HepG2 (cell line): ENCODE data around the gene INF2.

Source experiments
- ARNT ChIP-seq: fragments of 450-650 bp; IDR thresholded peaks from 2 replicates; pipeline ENCODE4 v1.6.1; 2017
- CTCF ChIP-seq: sonication (generic); formaldehyde crosslinking; IDR thresholded peaks from 2 replicates; pipeline ENCODE4 v1.5.0; 2020; ENCODE audit warnings: mild to moderate bottlenecking, missing genetic modification reagents, moderate library complexity
- EP300 ChIP-seq, 3 experiments: sonication (generic) in 1 of 3; formaldehyde crosslinking in 1 of 3; IDR thresholded peaks; 2 replicates each; pipeline versions ENCODE4 v1.5.1 to v1.6.1; 2011 to 2020; ENCODE audit warnings: low read depth in 2 of 3, low read length in 2 of 3, borderline replicate concordance in 1 of 3, improper control_type of control experiment in 1 of 3, mild to moderate bottlenecking in 1 of 3, missing genetic modification reagents in 1 of 3, moderate library complexity in 1 of 3
- KLF6 ChIP-seq: IDR thresholded peaks from 2 replicates; pipeline ENCODE4 v1.8.0; 2016; ENCODE audit warnings: missing biosample characterization, missing genetic modification reagents
- MBNL3 ChIP-seq: fragments of 250-450 bp; sonication (Bioruptor Pico); conservative IDR thresholded peaks from 2 replicates; pipeline ENCODE4 v1.8.0; 2022; ENCODE audit warnings: mild to moderate bottlenecking, inconsistent platforms
- NONO ChIP-seq, 2 experiments: fragments of 450-650 bp in 1 of 2; sonication (generic) in 1 of 2; formaldehyde crosslinking in 1 of 2; IDR thresholded peaks in 1 of 2; conservative IDR thresholded peaks in 1 of 2; 2 replicates each; pipeline versions ENCODE4 v1.6.1 to v1.8.0; 2017 to 2022; ENCODE audit warnings: mild to moderate bottlenecking in 1 of 2, missing genetic modification reagents in 1 of 2, moderate library complexity in 1 of 2
- USF2 ChIP-seq, 2 experiments: sonication (generic) in 1 of 2; formaldehyde crosslinking in 1 of 2; IDR thresholded peaks; 2 replicates each; pipeline versions ENCODE4 v1.5.1 to v1.6.1; 2011 to 2020; ENCODE audit warnings: borderline replicate concordance in 1 of 2, low read depth in 1 of 2, low read length in 1 of 2, mild to moderate bottlenecking in 1 of 2, missing genetic modification reagents in 1 of 2, moderate library complexity in 1 of 2
- ZBTB20 ChIP-seq: sonication (generic); formaldehyde crosslinking; IDR thresholded peaks from 2 replicates; pipeline ENCODE4 v1.8.1; 2023; ENCODE audit warnings: missing genetic modification reagents, low read depth, mild to moderate bottlenecking, borderline replicate concordance
- ZNF274 ChIP-seq: sonication (generic); formaldehyde crosslinking; IDR thresholded peaks from 2 replicates; pipeline ENCODE4 v1.5.1; 2020; ENCODE audit warnings: mild to moderate bottlenecking, missing genetic modification reagents
- TF ChIP-seq, protein P1 (sequence below): sonication (generic); formaldehyde crosslinking; IDR thresholded peaks from 2 replicates; pipeline ENCODE4 v1.4.0; 2020; ENCODE audit warnings: mild to moderate bottlenecking, missing genetic modification reagents
- TF ChIP-seq, protein P2 (sequence below): sonication (generic); formaldehyde crosslinking; IDR thresholded peaks from 2 replicates; pipeline ENCODE4 v1.4.0; 2020; ENCODE audit warnings: missing genetic modification reagents, borderline replicate concordance
- TF ChIP-seq, protein P3 (sequence below): sonication (generic); formaldehyde crosslinking; IDR thresholded peaks from 2 replicates; pipeline ENCODE4 v1.9.0; 2022; ENCODE audit warnings: missing genetic modification reagents, mild to moderate bottlenecking, borderline replicate concordance

- TF ChIP-seq ARNT (no peak), MBNL3 (CRISPR knock-in tag) (no peak), CTCF (peak; percentile 95), EP300 (IDR thresholded peaks at IDR 0.05; ENCODE audit: low read depth in 2 of 2, low read length in 2 of 2) (peak in 1 of 2 experiments; percentile 32; a peak in 2 of 4 replicates), EP300 (CRISPR knock-in tag; IDR thresholded peaks at IDR 0.05; ENCODE audit: borderline replicate concordance) (no peak), ZBTB20 (CRISPR knock-in tag) (peak; percentile 3; the same call in 1 of the 2 replicates), USF2 (IDR thresholded peaks at IDR 0.05; ENCODE audit: low read depth, low read length) (no peak), USF2 (CRISPR knock-in tag; IDR thresholded peaks at IDR 0.05; ENCODE audit: borderline replicate concordance) (peak; percentile 78), KLF6 (no peak), ZNF274 (CRISPR knock-in tag) (0 out of 2 replicates have a peak, but pooled peaks have one; percentile 40), NONO (IDR thresholded peaks at IDR 0.05) (no peak), NONO (CRISPR knock-in tag; conservative IDR thresholded peaks at IDR 0.05) (peak; percentile 85)
- TF ChIP-seq, protein P1, sequence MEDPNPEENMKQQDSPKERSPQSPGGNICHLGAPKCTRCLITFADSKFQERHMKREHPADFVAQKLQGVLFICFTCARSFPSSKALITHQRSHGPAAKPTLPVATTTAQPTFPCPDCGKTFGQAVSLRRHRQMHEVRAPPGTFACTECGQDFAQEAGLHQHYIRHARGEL (CRISPR knock-in tag), result no peak
- TF ChIP-seq, protein P2, sequence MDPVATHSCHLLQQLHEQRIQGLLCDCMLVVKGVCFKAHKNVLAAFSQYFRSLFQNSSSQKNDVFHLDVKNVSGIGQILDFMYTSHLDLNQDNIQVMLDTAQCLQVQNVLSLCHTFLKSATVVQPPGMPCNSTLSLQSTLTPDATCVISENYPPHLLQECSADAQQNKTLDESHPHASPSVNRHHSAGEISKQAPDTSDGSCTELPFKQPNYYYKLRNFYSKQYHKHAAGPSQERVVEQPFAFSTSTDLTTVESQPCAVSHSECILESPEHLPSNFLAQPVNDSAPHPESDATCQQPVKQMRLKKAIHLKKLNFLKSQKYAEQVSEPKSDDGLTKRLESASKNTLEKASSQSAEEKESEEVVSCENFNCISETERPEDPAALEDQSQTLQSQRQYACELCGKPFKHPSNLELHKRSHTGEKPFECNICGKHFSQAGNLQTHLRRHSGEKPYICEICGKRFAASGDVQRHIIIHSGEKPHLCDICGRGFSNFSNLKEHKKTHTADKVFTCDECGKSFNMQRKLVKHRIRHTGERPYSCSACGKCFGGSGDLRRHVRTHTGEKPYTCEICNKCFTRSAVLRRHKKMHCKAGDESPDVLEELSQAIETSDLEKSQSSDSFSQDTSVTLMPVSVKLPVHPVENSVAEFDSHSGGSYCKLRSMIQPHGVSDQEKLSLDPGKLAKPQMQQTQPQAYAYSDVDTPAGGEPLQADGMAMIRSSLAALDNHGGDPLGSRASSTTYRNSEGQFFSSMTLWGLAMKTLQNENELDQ (CRISPR knock-in tag), result no peak
- TF ChIP-seq, protein P3, sequence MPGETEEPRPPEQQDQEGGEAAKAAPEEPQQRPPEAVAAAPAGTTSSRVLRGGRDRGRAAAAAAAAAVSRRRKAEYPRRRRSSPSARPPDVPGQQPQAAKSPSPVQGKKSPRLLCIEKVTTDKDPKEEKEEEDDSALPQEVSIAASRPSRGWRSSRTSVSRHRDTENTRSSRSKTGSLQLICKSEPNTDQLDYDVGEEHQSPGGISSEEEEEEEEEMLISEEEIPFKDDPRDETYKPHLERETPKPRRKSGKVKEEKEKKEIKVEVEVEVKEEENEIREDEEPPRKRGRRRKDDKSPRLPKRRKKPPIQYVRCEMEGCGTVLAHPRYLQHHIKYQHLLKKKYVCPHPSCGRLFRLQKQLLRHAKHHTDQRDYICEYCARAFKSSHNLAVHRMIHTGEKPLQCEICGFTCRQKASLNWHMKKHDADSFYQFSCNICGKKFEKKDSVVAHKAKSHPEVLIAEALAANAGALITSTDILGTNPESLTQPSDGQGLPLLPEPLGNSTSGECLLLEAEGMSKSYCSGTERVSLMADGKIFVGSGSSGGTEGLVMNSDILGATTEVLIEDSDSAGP (CRISPR knock-in tag), result peak; percentile 67
Measured at GRCh38 chr14:104768437-104769323, 79.3 kb downstream of the INF2 start.
